Gastroesophageal sphincter (tissue), 4 donors: ENCODE measurements around the gene GOLGA6L7. TPM values are rescaled to one million over a fixed set of nuclear protein-coding genes. Genes with fewer than 3 reads are reported as not detected.
"Not testable (repeated sequence)": the region's sequence is repeated elsewhere in the genome, so short reads cannot be mapped to it uniquely, and the experiment has no call there.

Experiments
- ATAC-seq: fragments of 150-250 bp; one replicate; pipeline ENCODE4 v1.9.1; 2016; ENCODE audit warnings: mild to moderate bottlenecking, moderate library complexity
- H3K27ac ChIP-seq, 4 donors: fragments of 200-600 bp; sonication (generic) in 3 of 4; 1 replicate in 3 of 4; 2 replicates in 1 of 4; pipeline ENCODE4 v1.5.1; 2016 to 2019
- H3K27me3 ChIP-seq: fragments of 200-600 bp; sonication (generic); one replicate; pipeline ENCODE4 v1.5.1; 2019
- H3K36me3 ChIP-seq, 2 donors: fragments of 200-600 bp; sonication (generic); one replicate each; pipeline ENCODE4 v1.5.1; 2019; ENCODE audit warnings: control low read depth in 1 of 2
- H3K4me1 ChIP-seq, 3 donors: fragments of 200-600 bp; sonication (generic); 1 replicate in 2 of 3; 2 replicates in 1 of 3; pipeline ENCODE4 v1.5.1; 2016 to 2019; ENCODE audit warnings: control low read depth in 2 of 3
- H3K4me3 ChIP-seq, 2 donors: fragments of 200-600 bp; sonication (generic); one replicate each; pipeline ENCODE4 v1.5.1; 2019; ENCODE audit warnings: mild to moderate bottlenecking in 1 of 2, moderate library complexity in 1 of 2
- H3K9me3 ChIP-seq, 3 donors: fragments of 200-600 bp; sonication (generic); one replicate each; pipeline ENCODE4 v1.5.1; 2017 to 2019; ENCODE audit warnings: control low read depth in 2 of 3
- CTCF ChIP-seq, 4 experiments: fragments of 200-600 bp in 2 of 4; fragments of 450-650 bp in 2 of 4; sonication (generic) in 1 of 4; IDR thresholded peaks; one replicate each; pipeline ENCODE4 v1.5.1; 2017 to 2019; ENCODE audit warnings: antibody characterized with exemption in 4 of 4, mild to moderate bottlenecking in 2 of 4, moderate library complexity in 2 of 4
- WGBS, 2 donors: methylation state at CpG; one replicate each; pipeline ENCODE4 v1.1.5; 2018; ENCODE audit warnings: low coverage in 1 of 2; 5-methylcytosine and 5-hydroxymethylcytosine counted together
- total RNA-seq, 4 donors: library from RNA; depleted of rRNA; stranded (reverse); fragments of >200 nt; gene quantifications; one replicate each; pipeline ENCODE4 v1.1.0, GENCODE V29; 2016

GOLGA6L7 gene
- total RNA-seq, 4 donors from 2014 or later: not detected

GRCh38 chr15:28842210-28842609 is 6.2 kb downstream of the GOLGA6L7 start:
- 68 to 74% methylated on average over 5 to 10 of the region's 11 CpGs for WGBS, 2 donors
- not testable (repeated sequence) for H3K9me3 ChIP-seq, H3K36me3 ChIP-seq, H3K4me3 ChIP-seq, H3K4me1 ChIP-seq, H3K27me3 ChIP-seq, H3K27ac ChIP-seq, ATAC-seq

- not testable (repeated sequence) for ATAC-seq, H3K27ac ChIP-seq, H3K27me3 ChIP-seq, H3K36me3 ChIP-seq, H3K4me3 ChIP-seq, H3K4me1 ChIP-seq, H3K9me3 ChIP-seq
- no CpG with 5 or more reads among the region's 9 CpGs for WGBS, 2 donors
These were observed 8.2 kb downstream of the GOLGA6L7 start for GRCh38 chr15:28840285-28840684.

- not testable (repeated sequence) for H3K36me3 ChIP-seq, H3K9me3 ChIP-seq, H3K4me3 ChIP-seq, H3K27me3 ChIP-seq, H3K27ac ChIP-seq, ATAC-seq
- WGBS, 2 donors: 90 to 92% methylated on average over 2 of the region's 10 CpGs
- peaks cover 0 to 11% (median 0%) of the 10 kb centered on the region in 3 donors for H3K4me1 ChIP-seq
These were observed 13.4 kb downstream of the GOLGA6L7 start for GRCh38 chr15:28834957-28835585.

GRCh38 chr15:28831897-28832587 is 16.4 kb downstream of the GOLGA6L7 start:
- ATAC-seq: peak; percentile 96

GRCh38 chr15:28821420-28821819 is 27.0 kb downstream of the GOLGA6L7 start:
- not testable (repeated sequence) for H3K4me3 ChIP-seq, H3K27ac ChIP-seq, ATAC-seq, H3K4me1 ChIP-seq, H3K36me3 ChIP-seq, H3K27me3 ChIP-seq, H3K9me3 ChIP-seq
- 36 to 48% methylated on average over 2 of the region's 2 CpGs for WGBS, 2 donors

More at GRCh38 chr15:28831897-28832587, 16.4 kb downstream of the GOLGA6L7 start:
- H3K4me3 ChIP-seq: peak overlapping the region; percentile 8 to 58
- H3K36me3 ChIP-seq, H3K9me3 ChIP-seq, H3K27me3 ChIP-seq: not testable (repeated sequence)
- peak overlapping the region in 3 of 4 donors; percentile 75 to 79 (median 78) for H3K27ac ChIP-seq
- H3K4me1 ChIP-seq: peaks cover 0 to 11% (median 0%) of the 10 kb centered on the region in 3 donors
- peak in 1 of 4 experiments; percentile 3 for TF ChIP-seq CTCF (IDR thresholded peaks at IDR 0.05)
- WGBS, 2 donors: 0% methylated on average over 1 to 4 of the region's 56 CpGs

GRCh38 chr15:28819930-28820295 is 28.5 kb downstream of the GOLGA6L7 start:
- WGBS, 2 donors: no CpG with 5 or more reads among the region's 3 CpGs
- H3K36me3 ChIP-seq, H3K27ac ChIP-seq, H3K4me1 ChIP-seq, H3K9me3 ChIP-seq, H3K4me3 ChIP-seq, H3K27me3 ChIP-seq, ATAC-seq: not testable (repeated sequence)

GRCh38 chr15:28819019-28819929 is 29.2 kb downstream of the GOLGA6L7 start:
- H3K4me1 ChIP-seq, H3K27ac ChIP-seq, ATAC-seq, H3K9me3 ChIP-seq, H3K4me3 ChIP-seq, H3K36me3 ChIP-seq, H3K27me3 ChIP-seq: not testable (repeated sequence)
- WGBS, 2 donors: 45 to 76% methylated on average over 5 of the region's 15 CpGs

- not testable (repeated sequence) for ATAC-seq, H3K27me3 ChIP-seq, H3K9me3 ChIP-seq, H3K4me1 ChIP-seq, H3K36me3 ChIP-seq, H3K27ac ChIP-seq, H3K4me3 ChIP-seq
- 80 to 82% methylated on average over 1 to 2 of the region's 3 CpGs for WGBS, 2 donors
These were observed 30.3 kb downstream of the GOLGA6L7 start for GRCh38 chr15:28818168-28818567.

- H3K36me3 ChIP-seq, ATAC-seq, H3K4me3 ChIP-seq, H3K4me1 ChIP-seq, H3K27ac ChIP-seq, H3K9me3 ChIP-seq, H3K27me3 ChIP-seq: not testable (repeated sequence)
These were observed 34.4 kb downstream of the GOLGA6L7 start for GRCh38 chr15:28814059-28814458.

GRCh38 chr15:28813392-28813791 is 35.1 kb downstream of the GOLGA6L7 start:
- 43% methylated on average over 1 of the region's 2 CpGs; no CpG with 5 or more reads in 1 of the 2 donors for WGBS, 2 donors
- ATAC-seq, H3K27me3 ChIP-seq, H3K4me1 ChIP-seq, H3K4me3 ChIP-seq, H3K36me3 ChIP-seq, H3K9me3 ChIP-seq, H3K27ac ChIP-seq: not testable (repeated sequence)

GRCh38 chr15:28811852-28812550 is 36.4 kb downstream of the GOLGA6L7 start:
- not testable (repeated sequence) for H3K4me3 ChIP-seq, H3K9me3 ChIP-seq, H3K27me3 ChIP-seq, ATAC-seq, H3K4me1 ChIP-seq, H3K27ac ChIP-seq, H3K36me3 ChIP-seq
- WGBS, 2 donors: 53 to 78% methylated on average over 2 to 4 of the region's 4 CpGs

- H3K4me1 ChIP-seq, H3K4me3 ChIP-seq, H3K27me3 ChIP-seq, H3K36me3 ChIP-seq, H3K27ac ChIP-seq, ATAC-seq, H3K9me3 ChIP-seq: not testable (repeated sequence)
- WGBS, 2 donors: 83% methylated on average over 1 of the region's 1 CpG; no CpG with 5 or more reads in 1 of the 2 donors
These were observed 38.0 kb downstream of the GOLGA6L7 start for GRCh38 chr15:28810444-28810843.
